Endothelial cell of umbilical vein (primary cell): ENCODE data around the gene KLHL17. TPM values are rescaled to one million over a fixed set of nuclear protein-coding genes. Genes with fewer than 3 reads are reported as not detected.

Source experiments
- BruUV-seq: library from RNA; stranded (reverse); fragments of 400-500 nt; replicated peaks from 2 replicates; lab custom pipeline; 2021; lab: Mats Ljungman, UMichigan
- CTCF ChIA-PET: fragments of 300-600, 350-600 bp; sonication (Branson Sonifier 250); formaldehyde crosslinking; loops from one replicate; lab custom pipeline; 2021; ENCODE audit warnings: antibody characterized with exemption, inconsistent platforms; lab: Charles Lee
- POLR2A ChIA-PET: fragments of 300-600, 350-600 bp; sonication (Branson Sonifier 250); formaldehyde crosslinking; loops from one replicate; lab custom pipeline; 2021; ENCODE audit warnings: antibody characterized with exemption, inconsistent platforms; lab: Charles Lee
- DNase-seq: peaks from one replicate; pipeline ENCODE4 v3.0.0-alpha.2; 2011; ENCODE audit warnings: low read depth, low spot score
- FAIRE-seq: peaks from 2 replicates; lab custom pipeline; 2011; peaks lifted over from hg19 to GRCh38; lab: Jason Lieb, UNC
- H2AFZ ChIP-seq: 2 replicates; pipeline ENCODE4 v1.6.0; 2012; ENCODE audit warnings: low read depth, low read length, control low read depth, inconsistent platforms
- H3K27ac ChIP-seq: 2 replicates; pipeline ENCODE4 v1.5.1; 2011; ENCODE audit warnings: low read depth, mild to moderate bottlenecking, control low read depth, low read length, moderate library complexity; ENCODE audit not compliant: insufficient read depth
- H3K27me3 ChIP-seq, 2 experiments: 2 replicates each; pipeline versions ENCODE4 v1.6.0 to v1.6.1; 2011; ENCODE audit warnings: low read length in 2 of 2, mixed read lengths in 1 of 2; ENCODE audit not compliant: control insufficient read depth in 2 of 2, insufficient read depth in 2 of 2
- H3K36me3 ChIP-seq, 2 experiments: 2 replicates in 1 of 2; 3 replicates in 1 of 2; pipeline ENCODE4 v1.5.1; 2011; ENCODE audit warnings: low read length in 2 of 2, mild to moderate bottlenecking in 1 of 2, moderate library complexity in 1 of 2; ENCODE audit not compliant: control insufficient read depth in 2 of 2, insufficient read depth in 2 of 2; ENCODE audit errors: extremely low read depth in 1 of 2
- H3K4me1 ChIP-seq: 3 replicates; pipeline ENCODE4 v1.5.1; 2011; ENCODE audit warnings: mild to moderate bottlenecking, low read length; ENCODE audit not compliant: control insufficient read depth, insufficient read depth; ENCODE audit errors: extremely low read depth
- H3K4me2 ChIP-seq: 2 replicates; pipeline ENCODE4 v1.6.1; 2011; ENCODE audit warnings: low read length, control low read depth, mixed read lengths; ENCODE audit not compliant: insufficient read depth
- H3K4me3 ChIP-seq, 3 experiments: fragments of 200-600 bp in 1 of 3; sonication (generic), shearing (Covaris generic) in 1 of 3; replicated peaks in 1 of 3; 2 replicates each; pipeline ENCODE4 v1.5.1; 2011 to 2016; ENCODE audit warnings: control low read depth in 3 of 3, low read length in 3 of 3, mild to moderate bottlenecking in 2 of 3, inconsistent platforms in 1 of 3, low read depth in 1 of 3, moderate library complexity in 1 of 3; ENCODE audit not compliant: insufficient read depth in 1 of 3
- H3K79me2 ChIP-seq: 2 replicates; pipeline ENCODE4 v1.6.0; 2012; ENCODE audit warnings: low read length, inconsistent platforms; ENCODE audit not compliant: control insufficient read depth, insufficient read depth
- H3K9ac ChIP-seq: replicated peaks from 2 replicates; pipeline ENCODE3; 2011; ENCODE audit warnings: low read length, control low read depth; ENCODE audit not compliant: insufficient read depth; ENCODE audit errors: extremely low read depth
- H3K9me1 ChIP-seq: replicated peaks from 3 replicates; pipeline ENCODE4 v1.6.0; 2011; ENCODE audit warnings: mild to moderate bottlenecking, low read length; ENCODE audit not compliant: control insufficient read depth, insufficient read depth; ENCODE audit errors: extremely low read depth
- H3K9me3 ChIP-seq: replicated peaks from 2 replicates; pipeline ENCODE4 v1.5.1; 2012; ENCODE audit warnings: low read length, inconsistent platforms; ENCODE audit not compliant: control insufficient read depth, insufficient read depth
- H4K20me1 ChIP-seq: replicated peaks from 2 replicates; pipeline ENCODE3; 2011; ENCODE audit warnings: mild to moderate bottlenecking, low read length; ENCODE audit not compliant: control insufficient read depth, insufficient read depth; ENCODE audit errors: extremely low read depth
- CTCF ChIP-seq, 2 donors: IDR thresholded peaks; 1 replicate in 1 of 2; 2 replicates in 1 of 2; pipeline ENCODE4 v1.5.1; 2011; ENCODE audit warnings: low read length in 2 of 2, mild to moderate bottlenecking in 2 of 2, moderate library complexity in 2 of 2, control low read depth in 1 of 2, inconsistent platforms in 1 of 2, low read depth in 1 of 2; ENCODE audit not compliant: insufficient read depth in 1 of 2; ENCODE audit errors: extremely low read depth in 1 of 2
- EZH2 ChIP-seq: IDR thresholded peaks from 2 replicates; pipeline ENCODE4 v1.6.1; 2012; ENCODE audit warnings: borderline replicate concordance, low read depth, mild to moderate bottlenecking, moderate library complexity, low read length, inconsistent platforms; ENCODE audit not compliant: severe bottlenecking
- FOS ChIP-seq: IDR thresholded peaks from 2 replicates; pipeline ENCODE4 v1.6.1; 2011; ENCODE audit warnings: mild to moderate bottlenecking, low read length, moderate library complexity, borderline replicate concordance; ENCODE audit not compliant: insufficient read depth
- GATA2 ChIP-seq: IDR thresholded peaks from 2 replicates; pipeline ENCODE4 v1.7.0; 2011; ENCODE audit warnings: low read depth, mild to moderate bottlenecking, moderate library complexity, mixed read lengths, low read length; ENCODE audit not compliant: insufficient read length, insufficient read depth
- JUN ChIP-seq: IDR thresholded peaks from 2 replicates; pipeline ENCODE4 v1.6.1; 2011; ENCODE audit warnings: borderline replicate concordance, low read depth; ENCODE audit not compliant: insufficient read length, insufficient read depth
- MAX ChIP-seq: IDR thresholded peaks from 2 replicates; pipeline ENCODE4 v1.6.1; 2011; ENCODE audit not compliant: insufficient read depth, insufficient read length
- MYC ChIP-seq: IDR thresholded peaks from one replicate; pipeline ENCODE4 v1.6.1; 2011; ENCODE audit warnings: mild to moderate bottlenecking, low read depth, low read length
- POLR2A ChIP-seq: IDR thresholded peaks from 2 replicates; pipeline ENCODE4 v1.6.1; 2012; ENCODE audit warnings: low read depth, mild to moderate bottlenecking, control low read depth, low read length
- POLR2AphosphoS5 ChIP-seq: IDR thresholded peaks from 2 replicates; pipeline ENCODE4 v1.6.1; 2012; ENCODE audit warnings: low read depth, mild to moderate bottlenecking, control low read depth, low read length, moderate library complexity; ENCODE audit not compliant: insufficient read depth
- dilution Hi-C: fragments of 300-500 bp; cut with MboI; formaldehyde crosslinking; loops from one replicate; pipeline ENCODE4 v1.15.0; 2019; ENCODE audit warnings: low sequenced_read_pairs; ENCODE audit not compliant: extremely low pct_ligation_motif_present
- intact Hi-C: fragments of 100-400 bp; cut with micrococcal nuclease; formaldehyde crosslinking; loops from one replicate; pipeline ENCODE4 v1.10.0; 2022
- polyA plus RNA-seq, 4 experiments: library from polyadenylated mRNA; depleted of rRNA in 3 of 4; stranded (reverse) in 3 of 4; unstranded in 1 of 4; fragments of >200 nt; gene quantifications; 2 replicates each; pipeline versions ENCODE4 v1.2.1 to v1.2.3, GENCODE V29; 2011 to 2012; ENCODE audit warnings: missing spikeins in 1 of 4
- total RNA-seq: library from RNA; stranded (reverse); gene quantifications from 2 replicates; pipeline ENCODE4 v1.2.3, GENCODE V29; 2021

KLHL17 gene
- total and polyA plus RNA-seq, 2 donors (not counting 3 experiments of a cell fraction or from before 2014, with no cell fraction given) = 27.0 to 30.1 TPM

- intact Hi-C loops = loop anchor here (2.0 to 5.0 kb wide), 2 partner anchors 19 to 34 kb away; partner anchors contain the start of gene NOC2L
- Histone ChIP-seq H3K9me1 (no peaks in the 10 kb centered on the region), H3K4me1 (no peaks in the 10 kb centered on the region), H3K9me3 (no peaks in the 10 kb centered on the region), H4K20me1 (no peaks in the 10 kb centered on the region), H2AFZ (no peak within 1 kb of the TSS), H3K27ac (no peak within 1 kb of the TSS), H3K36me3 (no peaks in the 10 kb centered on the region), H3K27me3 (peaks cover 20 to 27% of the 10 kb centered on the region in 2 experiments), H3K4me3 (peak within 1 kb of the TSS in 1 of 3 experiments; percentile 3), H3K9ac (no peak within 1 kb of the TSS), H3K4me2 (no peak within 1 kb of the TSS), H3K79me2 (no peaks in the 10 kb centered on the region)
- dilution Hi-C loops = no loop called here
- CTCF ChIA-PET = interaction anchor here (1.4 kb wide), 1 partner anchor 15 kb away, joined by 4 read pairs; no protein-coding TSS in a partner anchor
- DNase-seq (peak; percentile 53), FAIRE-seq (no peak)
- TF ChIP-seq JUN (no peak), EZH2 (no peak), POLR2A (no peak), FOS (no peak), GATA2 (no peak), POLR2AphosphoS5 (no peak), MYC (no peak), MAX (no peak), CTCF (IDR thresholded peaks at IDR 0.05; ENCODE audit: extremely low read depth in 1 of 2, insufficient read depth in 1 of 2, low read depth in 1 of 2, low read length in 2 of 2) (no peak)
- no TSS peak for BruUV-seq
- POLR2A ChIA-PET = no interaction called here
Measured at GRCh38 chr1:923131-923990, 37.0 kb upstream of the KLHL17 start, which contains the start of gene SAMD11. Gene SAMD11, plus strand, starts transcription at chr1:923923. Its CDS starts 509 bp downstream, at chr1:924432.
